GM19397 (cell line): Measurements from ENCODE around the gene WBP1L.
"Not testable (repeated sequence)": the region's sequence is repeated elsewhere in the genome, so short reads cannot be mapped to it uniquely, and the experiment has no call there.

Experiments used
- ATAC-seq: cut with Tn5 transposase; IDR thresholded peaks from one replicate; pipeline ENCODE4 v1.9.1; 2021; ENCODE audit warnings: mild to moderate bottlenecking, moderate library complexity; ENCODE audit not compliant: unreplicated experiment

Gene WBP1L

GRCh38 chr10:102804382-102805055 is 60.8 kb downstream of the WBP1L start:
- ATAC-seq: no peak

- ATAC-seq: no peak
Observed at GRCh38 chr10:102808380-102808779, 64.6 kb downstream of the WBP1L start.

- ATAC-seq: no peak
Observed at GRCh38 chr10:102811346-102811745, 67.6 kb downstream of the WBP1L start.

- ATAC-seq: no peak
Observed at GRCh38 chr10:102812231-102812876, 68.6 kb downstream of the WBP1L start.

GRCh38 chr10:102813017-102813541 is 69.3 kb downstream of the WBP1L start:
- ATAC-seq: no peak

- no peak for ATAC-seq
Observed at GRCh38 chr10:102813734-102814452, 70.1 kb downstream of the WBP1L start.

GRCh38 chr10:102814453-102814871 is 70.7 kb downstream of the WBP1L start:
- ATAC-seq: no peak

GRCh38 chr10:102814873-102815661 is 71.3 kb downstream of the WBP1L start:
- ATAC-seq: no peak

GRCh38 chr10:102815790-102816549 is 72.2 kb downstream of the WBP1L start:
- ATAC-seq: no peak

- ATAC-seq: no peak
Observed at GRCh38 chr10:102817175-102817574, 73.4 kb downstream of the WBP1L start.

GRCh38 chr10:102819054-102819453 is 75.3 kb downstream of the WBP1L start:
- no peak for ATAC-seq

- not testable (repeated sequence) for ATAC-seq
Observed at GRCh38 chr10:102820008-102820407, 76.3 kb downstream of the WBP1L start.

- ATAC-seq: no peak
Observed at GRCh38 chr10:102822222-102822621, 78.5 kb downstream of the WBP1L start.

GRCh38 chr10:102824664-102825063 is 80.9 kb downstream of the WBP1L start:
- no peak for ATAC-seq

GRCh38 chr10:102826148-102826796 is 82.5 kb downstream of the WBP1L start:
- ATAC-seq: no peak

- no peak for ATAC-seq
Observed at GRCh38 chr10:102827597-102827975, 83.8 kb downstream of the WBP1L start.

- no peak for ATAC-seq
Observed at GRCh38 chr10:102831322-102832071, 87.7 kb downstream of the WBP1L start.

GRCh38 chr10:102832248-102832647 is 88.5 kb downstream of the WBP1L start:
- ATAC-seq: no peak

- ATAC-seq: no peak
Observed at GRCh38 chr10:102832987-102833386, 89.2 kb downstream of the WBP1L start.
